NCI-H526 (cell line): Measurements from ENCODE around the gene ALDH1A3.

Experiments
- DNase-seq, 2 experiments: peaks; one replicate each; lab custom pipeline; 2025; lab: John Stamatoyannopoulos, UW

The ALDH1A3 gene

DNA sequence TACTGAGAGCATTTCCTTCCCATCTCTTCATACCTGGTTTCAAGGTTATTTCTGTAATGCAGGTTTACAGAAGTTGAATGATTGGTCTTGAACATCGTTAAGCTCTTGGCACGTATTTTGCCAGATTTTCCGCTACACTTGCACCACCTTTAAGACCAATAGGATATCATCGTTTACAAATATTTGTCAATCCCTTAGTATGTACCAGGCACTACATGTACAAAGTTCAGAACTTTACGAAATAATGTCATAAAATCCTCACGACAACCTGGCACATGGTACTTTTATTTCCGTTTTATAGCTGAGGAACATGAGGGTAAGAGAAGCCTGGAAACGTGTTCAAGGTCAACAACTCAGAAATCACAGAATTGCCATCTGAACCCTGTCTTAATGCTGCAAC lies 45.8 kb downstream of the ALDH1A3 start:
- no peak for DNase-seq

DNA sequence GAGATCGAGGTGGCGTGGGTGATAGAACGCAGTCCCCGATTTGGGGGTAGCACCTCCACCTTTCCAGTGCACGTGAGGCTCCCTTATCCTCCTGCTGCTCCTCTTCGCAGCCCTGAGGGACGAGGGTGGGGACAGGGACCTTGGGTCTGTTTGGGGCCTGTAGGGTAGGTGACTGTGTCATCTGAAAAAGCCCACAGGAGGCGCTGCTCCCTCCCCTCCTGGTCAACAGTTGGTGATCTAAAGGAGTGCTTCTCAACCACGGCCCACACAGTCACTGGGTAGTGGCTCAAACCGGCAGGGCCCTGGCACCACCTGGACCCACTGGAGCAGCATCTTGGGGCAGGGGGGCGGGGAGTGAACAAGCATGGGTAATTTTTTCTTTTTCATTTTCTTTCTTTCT lies 46.6 kb downstream of the ALDH1A3 start:
- no peak for DNase-seq

DNA sequence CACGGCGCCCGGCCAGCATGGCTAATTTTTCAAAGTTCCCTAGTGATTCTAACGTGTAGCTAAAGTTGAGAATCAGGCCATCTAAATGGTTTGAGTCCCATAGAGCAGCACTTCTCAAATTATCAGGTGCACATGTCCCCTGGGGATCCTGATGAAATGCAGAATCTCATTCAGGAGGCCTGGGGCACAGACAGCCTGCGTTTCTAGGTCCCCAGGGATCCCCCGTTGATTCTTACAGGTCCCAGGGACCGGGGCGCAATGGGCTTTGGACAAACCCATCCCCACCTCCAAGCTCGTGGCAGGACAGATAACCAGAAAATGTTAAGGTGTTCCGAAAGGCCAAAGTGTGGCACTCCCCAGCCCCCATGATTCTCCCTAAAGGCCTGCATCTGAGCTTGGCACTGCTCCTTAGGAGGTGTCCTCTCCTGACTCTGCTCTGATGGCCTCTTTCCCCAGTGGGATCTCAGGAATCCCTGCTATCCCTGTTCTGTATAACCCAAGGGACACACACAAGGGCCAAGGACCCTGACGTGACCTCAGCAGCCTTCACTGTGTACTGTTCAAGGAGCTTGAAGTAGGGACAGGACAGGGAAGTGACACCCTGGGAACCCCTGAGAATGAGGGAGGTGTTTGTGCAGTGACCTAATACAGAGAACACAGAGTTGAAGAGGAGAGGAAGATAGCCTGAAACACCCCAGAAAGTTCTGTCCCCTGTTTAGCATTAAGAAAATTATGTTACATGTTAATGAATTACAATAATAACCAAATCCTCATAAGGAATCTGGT lies 47.5 kb downstream of the ALDH1A3 start:
- no peak for DNase-seq

DNA sequence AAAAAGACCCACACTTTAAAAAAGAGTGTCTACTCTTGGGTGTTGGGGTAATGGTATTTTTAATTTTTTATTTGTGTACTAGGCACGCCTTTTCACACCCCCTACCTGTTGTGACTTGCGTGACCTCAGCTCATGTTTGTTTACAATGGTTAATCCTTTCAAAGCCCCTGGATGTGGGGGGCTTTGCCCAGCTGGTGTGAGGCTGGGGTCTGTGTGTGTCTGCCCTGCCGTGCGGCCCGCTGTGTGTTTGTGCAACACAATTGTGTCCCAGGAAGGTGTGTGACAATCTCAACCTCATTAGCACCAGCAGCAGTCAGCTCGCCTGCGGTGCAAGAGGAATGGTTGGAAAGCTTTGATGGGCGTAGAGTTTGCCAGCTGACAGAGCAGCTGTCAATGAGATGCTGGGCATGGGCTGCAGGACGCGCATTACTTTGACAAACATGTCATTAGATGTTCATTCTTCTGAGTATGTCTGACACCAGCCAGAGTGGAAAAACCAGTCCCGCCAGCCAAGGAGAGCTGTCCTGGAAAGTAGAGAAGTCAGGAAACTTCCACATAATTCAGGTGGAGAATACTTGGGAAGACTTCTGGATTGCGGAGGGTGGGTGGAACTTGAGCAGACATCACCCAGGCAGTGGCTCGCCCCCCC lies 49.1 kb downstream of the ALDH1A3 start:
- peak; percentile 44 to 80 for DNase-seq

DNA sequence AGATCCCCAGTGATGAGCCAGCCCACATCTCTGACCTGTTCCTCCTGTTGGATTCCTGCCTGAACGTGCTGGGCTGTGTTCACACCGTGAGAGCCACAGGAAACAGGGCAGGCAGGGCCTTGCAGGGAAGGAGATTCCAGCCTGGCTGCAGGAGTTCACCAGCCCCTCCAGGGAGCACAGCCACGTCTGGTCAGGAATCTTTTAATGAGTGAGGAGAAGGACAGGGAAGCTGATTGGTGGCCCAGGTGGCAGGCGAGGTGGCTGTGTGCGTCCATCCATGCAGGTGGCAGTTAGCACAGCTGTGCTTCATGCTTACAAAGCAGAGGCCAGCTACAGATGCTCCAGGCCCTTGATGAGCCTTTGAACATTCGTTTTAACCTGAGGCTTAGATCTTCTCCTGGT lies 50.0 kb downstream of the ALDH1A3 start:
- DNase-seq, result peak; percentile 29 to 62

- DNase-seq, result no peak
Measured at GRCh38 chr15:100930306-100930848, 50.7 kb downstream of the ALDH1A3 start.

DNA sequence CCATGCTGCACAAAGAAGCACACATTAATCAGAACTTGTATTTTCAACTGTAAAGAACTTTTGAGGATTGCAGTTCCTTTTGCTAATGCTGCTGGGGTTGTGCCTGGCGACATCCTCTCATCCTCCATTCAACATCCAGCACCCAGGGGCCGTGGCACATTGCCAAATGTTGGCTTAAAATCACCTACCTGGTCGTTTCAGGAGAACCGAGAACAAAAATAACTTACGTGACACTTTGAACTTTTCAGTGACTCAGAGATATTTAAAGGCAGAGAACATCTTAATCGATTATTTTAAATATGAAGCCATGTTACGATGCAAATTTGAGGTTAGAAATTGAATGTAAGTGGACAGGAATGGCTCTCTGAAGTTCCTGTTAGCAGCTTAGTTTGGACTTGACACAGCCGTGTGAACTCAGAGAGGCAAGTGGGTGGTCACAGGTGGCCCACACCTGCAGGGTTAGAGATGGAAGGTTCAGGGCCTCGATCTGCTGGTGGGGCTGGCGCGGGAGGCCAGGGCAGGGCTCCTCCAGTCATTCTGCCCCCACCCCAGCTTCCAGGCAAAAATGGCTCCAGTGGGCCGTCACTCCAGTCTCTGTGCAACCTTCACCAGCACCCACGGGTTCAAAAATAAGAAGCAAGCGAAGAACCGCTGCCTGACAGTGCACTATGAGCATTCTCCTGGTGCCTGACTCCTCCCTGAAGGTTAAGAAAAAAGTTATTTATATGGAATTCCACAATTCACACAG lies 51.7 kb downstream of the ALDH1A3 start:
- DNase-seq, result no peak

DNA sequence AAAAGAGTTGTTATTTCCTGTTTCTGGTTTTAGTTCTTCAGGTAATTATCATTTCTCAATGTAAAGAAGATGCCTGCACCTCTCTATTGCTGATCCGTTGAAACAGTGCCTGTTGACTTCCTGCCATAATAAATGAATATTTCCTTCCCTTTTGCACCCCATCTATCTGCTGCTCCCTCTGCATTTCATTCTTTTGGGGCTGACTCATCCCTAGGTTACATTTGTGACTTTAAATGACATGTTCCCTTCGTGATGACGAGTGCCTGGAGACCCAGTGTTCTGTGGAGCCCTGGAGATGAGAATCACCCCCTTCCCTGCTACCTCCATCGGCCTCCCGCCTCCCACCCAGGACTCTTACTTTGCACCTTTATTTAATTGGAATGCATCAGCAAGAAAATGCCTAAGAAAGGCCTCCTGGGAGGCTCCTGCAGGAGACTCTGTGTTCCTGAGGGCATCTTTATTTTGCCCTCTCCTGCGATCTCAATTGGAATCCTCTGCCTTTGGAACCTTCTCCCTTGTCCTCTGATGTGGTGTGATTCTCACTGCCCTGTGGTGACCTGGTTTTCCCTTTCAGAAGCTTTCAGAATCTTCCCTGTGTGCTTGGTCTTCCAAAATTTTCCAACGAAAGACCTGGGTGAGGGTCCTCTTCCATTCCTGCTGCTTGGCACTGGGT lies 53.2 kb downstream of the ALDH1A3 start:
- no peak for DNase-seq

GRCh38 chr15:100934166-100934565 lies 54.5 kb downstream of the ALDH1A3 start:
- DNase-seq, result no peak

- peak in 1 of 2 experiments; percentile 11 for DNase-seq
Measured at GRCh38 chr15:100934726-100935125, 55.1 kb downstream of the ALDH1A3 start.

DNA sequence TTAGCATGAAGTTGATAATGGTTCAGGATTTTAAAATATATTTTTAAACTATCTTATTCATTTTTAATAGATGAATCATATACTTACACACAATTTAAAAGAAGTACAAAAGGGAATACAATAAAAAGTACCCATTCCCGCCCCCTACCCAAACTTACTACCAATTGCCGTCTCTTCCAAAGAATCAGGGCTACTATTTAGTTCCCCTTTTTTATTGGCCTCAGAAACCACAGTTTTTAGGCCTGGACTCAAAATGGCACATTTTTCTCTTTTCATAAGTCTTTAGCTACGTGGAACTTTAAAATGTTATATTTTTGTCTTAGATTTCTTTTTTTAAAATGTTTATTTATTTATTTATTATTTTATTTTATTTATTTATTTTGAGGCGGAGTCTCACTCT lies 57.5 kb downstream of the ALDH1A3 start:
- DNase-seq, result no peak

DNA sequence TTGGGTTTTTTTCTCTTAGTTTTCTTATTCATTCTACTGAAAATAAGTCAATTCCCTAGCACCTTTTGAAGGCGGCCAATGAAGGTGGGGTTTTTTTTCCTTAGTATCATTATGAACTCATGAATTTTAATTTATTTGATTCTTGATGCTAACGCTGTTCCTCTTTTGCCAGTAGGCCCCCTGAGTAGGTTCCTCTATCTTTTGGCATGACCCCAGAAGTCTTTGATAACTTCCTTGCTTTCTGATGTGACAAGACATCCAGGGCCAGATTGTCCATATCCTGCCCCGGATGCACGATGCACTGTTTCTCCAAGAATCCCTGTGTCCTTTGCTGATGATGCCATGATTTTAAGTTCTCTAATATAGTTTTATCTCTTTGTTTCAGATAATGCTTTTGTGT lies 60.2 kb downstream of the ALDH1A3 start:
- no peak for DNase-seq

- no peak for DNase-seq
Measured at GRCh38 chr15:100940767-100941379, 61.2 kb downstream of the ALDH1A3 start.

DNA sequence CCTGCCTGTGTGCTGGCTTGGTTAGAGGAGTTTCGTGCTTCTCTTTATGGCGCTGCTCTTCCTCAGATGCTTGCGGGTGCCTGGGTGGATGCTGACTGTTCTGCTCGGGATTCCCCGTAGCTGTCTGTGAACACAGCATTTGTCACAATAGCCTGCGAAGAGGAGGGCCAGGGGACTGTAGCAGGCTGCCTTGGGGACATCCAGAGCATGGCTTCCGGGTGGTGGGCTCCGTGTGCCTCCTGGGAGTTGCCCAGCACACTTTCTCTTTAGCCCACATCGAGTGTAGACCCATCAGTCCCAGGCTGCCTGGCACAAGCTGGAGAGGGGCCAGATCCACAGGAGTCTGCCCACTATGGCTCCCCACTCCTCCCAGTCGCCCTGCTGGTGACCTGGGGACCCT lies 61.9 kb downstream of the ALDH1A3 start:
- no peak for DNase-seq

- no peak for DNase-seq
Measured at GRCh38 chr15:100942656-100943425, 63.2 kb downstream of the ALDH1A3 start.

DNA sequence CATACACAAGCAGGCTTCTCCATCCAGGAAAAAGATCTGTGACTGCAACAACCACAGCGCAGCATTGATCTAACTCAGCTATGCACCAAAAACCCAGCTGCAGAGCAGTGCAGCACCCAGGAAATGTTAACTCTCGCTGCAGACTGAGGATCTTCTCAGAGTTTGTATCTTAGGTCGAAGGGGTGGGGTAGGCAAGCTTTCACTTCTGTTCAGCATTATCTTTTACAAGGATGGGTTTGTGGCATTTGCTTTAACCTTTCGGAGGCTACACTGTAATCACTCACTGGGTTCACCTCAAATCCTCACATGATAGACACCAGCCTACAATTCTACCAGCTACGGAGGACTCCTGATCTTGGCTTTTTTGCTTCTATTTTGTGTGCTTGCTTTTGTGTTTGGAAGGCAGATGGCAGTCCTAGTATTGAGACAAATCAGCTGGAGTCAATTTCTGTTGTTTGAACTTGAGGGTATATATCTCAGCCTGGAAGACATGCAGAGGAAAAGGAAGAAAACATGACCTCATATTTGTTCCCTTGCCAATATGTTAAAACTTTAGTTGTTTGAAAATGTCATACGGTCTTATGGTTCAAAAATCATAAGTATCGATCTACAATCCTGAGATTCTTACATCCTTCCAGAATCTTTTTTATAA lies 64.7 kb downstream of the ALDH1A3 start:
- no peak for DNase-seq

DNA sequence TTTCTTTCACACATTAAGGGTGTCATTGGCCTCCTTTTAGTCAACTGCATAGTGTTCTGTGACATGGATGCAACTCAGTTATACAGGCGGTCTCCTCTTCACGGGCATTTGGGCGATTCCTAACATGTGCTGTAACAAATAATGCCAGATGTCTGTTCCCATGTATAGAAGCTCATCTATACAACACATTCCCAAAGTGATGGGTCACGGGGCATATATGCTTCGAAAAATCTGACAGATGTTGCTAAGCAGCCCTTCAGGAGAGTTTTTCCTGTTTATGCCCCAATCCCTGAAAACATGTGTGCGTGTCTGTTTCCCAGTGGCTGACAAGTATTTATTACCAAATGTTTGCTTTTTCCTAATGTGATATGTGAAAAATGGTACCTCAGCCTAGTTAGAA lies 65.4 kb downstream of the ALDH1A3 start:
- no peak for DNase-seq

- no peak for DNase-seq
Measured at GRCh38 chr15:100947760-100948429, 68.3 kb downstream of the ALDH1A3 start.

GRCh38 chr15:100948430-100948762 lies 68.8 kb downstream of the ALDH1A3 start:
- DNase-seq, result no peak

- no peak for DNase-seq
Measured at GRCh38 chr15:100949691-100950090, 70.1 kb downstream of the ALDH1A3 start.
